ENCODE results near the gene CCNH.

- TF ChIP-seq JUND (IDR thresholded peaks at IDR 0.05), result no peak
- TF ChIP-seq CTCF (IDR thresholded peaks at IDR 0.05), result no peak
- TF ChIP-seq TAF1 (IDR thresholded peaks at IDR 0.05; ENCODE audit: borderline replicate concordance, low read depth, low read length), result no peak
Measured at GRCh38 chr5:87433945-87434344, 21.2 kb upstream of the CCNH start.
